Bladder microvascular endothelial cell (primary cell): ENCODE data around the gene CHML. TPM values are rescaled to one million over a fixed set of nuclear protein-coding genes. Genes with fewer than 3 reads are reported as not detected.

ENCODE experiments used
- total RNA-seq: library from RNA; depleted of rRNA; stranded (reverse); fragments of >200 nt; gene quantifications from 2 replicates; pipeline ENCODE4 v1.2.3, GENCODE V29; 2014

The CHML gene
- 10.8 and 20.6 TPM in 2 replicates for total RNA-seq

GRCh38 chr1:241640149-241640866 is at the start of gene CHML, which contains the start of gene OPN3:
CHML (minus strand) TSS chr1:241640369; CDS start chr1:241635766, 4,603 bp downstream.
OPN3 (minus strand) TSS chr1:241640369; CDS start chr1:241640254, 115 bp downstream.

DNA sequence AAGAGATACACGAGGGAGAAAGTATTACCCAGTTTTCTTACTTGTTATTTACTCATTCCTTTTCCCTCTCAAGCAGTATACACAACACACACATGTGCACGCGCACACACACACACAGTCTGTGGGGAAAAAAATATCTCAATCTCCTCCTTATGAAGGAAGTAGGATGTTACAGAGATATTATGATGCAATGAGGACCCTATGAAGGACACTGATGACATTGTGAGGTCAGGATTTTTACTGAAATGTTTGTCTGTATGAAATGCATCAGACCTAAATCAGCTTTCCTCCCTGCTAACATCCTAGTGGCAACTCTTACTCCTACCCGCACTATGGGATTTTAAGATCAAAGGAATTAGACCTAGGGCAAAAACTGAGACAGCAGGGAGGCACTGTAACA is 11.8 kb upstream of the CHML start, which contains the start of gene WDR64:
TSS of gene WDR64 (plus strand) at position 270 of the 400 bp plus-strand sequence. CDS start 204 bp downstream, outside the sequence.

Other genes starting within 250 kb of the CHML start
- 69.1 and 97.7 TPM in 2 replicates for gene FH, start 120.6 kb downstream of the CHML start, total RNA-seq
- not detected in 2 replicates for gene KMO, start 108.0 kb downstream of the CHML start, total RNA-seq
- gene OPN3, start within 50 bp of the CHML start, total RNA-seq: 9.4 and 29.5 TPM in 2 replicates
- not detected in 2 replicates for gene WDR64, start 11.9 kb upstream of the CHML start, total RNA-seq
- 7.6 and 9.4 TPM in 2 replicates for gene EXO1, start 207.8 kb upstream of the CHML start, total RNA-seq